ENCODE data around the gene CCDC197. TPM values are rescaled to one million over a fixed set of nuclear protein-coding genes. Genes with fewer than 3 reads are reported as not detected.

Gene CCDC197
- total and polyA plus RNA-seq, 4 donors = not detected

- TF ChIP-seq REST (IDR thresholded peaks at IDR 0.05) (no peak), FOXA2 (IDR thresholded peaks at IDR 0.05) (no peak), HNF4G (IDR thresholded peaks at IDR 0.05) (no peak), YY1 (IDR thresholded peaks at IDR 0.05) (no peak), JUND (IDR thresholded peaks at IDR 0.05) (no peak), GABPA (IDR thresholded peaks at IDR 0.05 in 1 of 2, conservative IDR thresholded peaks at IDR 0.05 in 1 of 2) (no peak)
Measured at GRCh38 chr14:94011795-94012194, 14.7 kb downstream of the CCDC197 start (continued).

GRCh38 chr14:94014382-94014781, 17.3 kb downstream of the CCDC197 start:
- no peaks in the 10 kb centered on the region for H3K27me3 ChIP-seq (ENCODE audit: control insufficient read depth in 4 of 4, insufficient read depth in 4 of 4, low read length in 3 of 4)
- H3K9me3 ChIP-seq (ENCODE audit: control insufficient read depth in 4 of 4, low read length in 3 of 4) = no peaks in the 10 kb centered on the region
- no peak for DNase-seq (ENCODE audit: low spot score)
- H3K4me1 ChIP-seq (ENCODE audit: control insufficient read depth in 4 of 4, insufficient read depth in 4 of 4, low read length in 3 of 4) = no peaks in the 10 kb centered on the region
- H3K36me3 ChIP-seq (ENCODE audit: control insufficient read depth in 4 of 4, insufficient read depth in 3 of 4, low read depth in 1 of 4, low read length in 3 of 4) = no peaks in the 10 kb centered on the region
- no peak overlapping the region for H3K4me3 ChIP-seq (ENCODE audit: low read depth in 1 of 3, low read length in 3 of 3)
- WGBS = 55% methylated on average over 6 of the region's 6 CpGs
- no peak for TF ChIP-seq FOXA2 (IDR thresholded peaks at IDR 0.05)
- TF ChIP-seq FOXA1 (IDR thresholded peaks at IDR 0.05) = no peak
- TF ChIP-seq RXRA (IDR thresholded peaks at IDR 0.05) = no peak
- TF ChIP-seq GABPA (IDR thresholded peaks at IDR 0.05 in 1 of 2, conservative IDR thresholded peaks at IDR 0.05 in 1 of 2) = no peak
- TF ChIP-seq YY1 (IDR thresholded peaks at IDR 0.05) = no peak
- TF ChIP-seq MAX (IDR thresholded peaks at IDR 0.05) = no peak
- no peak for TF ChIP-seq CTCF (IDR thresholded peaks at IDR 0.05; ENCODE audit: low read depth, low read length, missing input control)
- no peak overlapping the region for H3K9ac ChIP-seq (ENCODE audit: low read depth in 1 of 2, low read length in 2 of 2)
- no peak overlapping the region for H3K27ac ChIP-seq (ENCODE audit: low read depth in 1 of 2, low read length in 2 of 2)

GRCh38 chr14:94015223-94015622, 18.1 kb downstream of the CCDC197 start:
- no peaks in the 10 kb centered on the region for H3K36me3 ChIP-seq (ENCODE audit: control insufficient read depth in 4 of 4, insufficient read depth in 3 of 4, low read depth in 1 of 4, low read length in 3 of 4)
- H3K9me3 ChIP-seq (ENCODE audit: control insufficient read depth in 4 of 4, low read length in 3 of 4) = no peaks in the 10 kb centered on the region
- H3K27me3 ChIP-seq (ENCODE audit: control insufficient read depth in 4 of 4, insufficient read depth in 4 of 4, low read length in 3 of 4) = no peaks in the 10 kb centered on the region
- WGBS = 93% methylated on average over 2 of the region's 2 CpGs
- H3K9ac ChIP-seq (ENCODE audit: low read depth in 1 of 2, low read length in 2 of 2) = no peak overlapping the region
- TF ChIP-seq ATF3 (IDR thresholded peaks at IDR 0.05) = no peak
- TF ChIP-seq EGR1 (IDR thresholded peaks at IDR 0.05; ENCODE audit: low read depth in 2 of 2) = no peak
- no peak for TF ChIP-seq FOXA1 (IDR thresholded peaks at IDR 0.05)
- TF ChIP-seq CTCF (IDR thresholded peaks at IDR 0.05; ENCODE audit: low read depth, low read length, missing input control) = no peak
- TF ChIP-seq RAD21 (IDR thresholded peaks at IDR 0.05) = no peak
- no peak for TF ChIP-seq FOXA2 (IDR thresholded peaks at IDR 0.05)
- TF ChIP-seq SP1 (IDR thresholded peaks at IDR 0.05) = no peak
- no peak for TF ChIP-seq HNF4A (conservative IDR thresholded peaks at IDR 0.05)
- TF ChIP-seq GABPA (IDR thresholded peaks at IDR 0.05 in 1 of 2, conservative IDR thresholded peaks at IDR 0.05 in 1 of 2) = no peak
- TF ChIP-seq YY1 (IDR thresholded peaks at IDR 0.05) = no peak
- TF ChIP-seq RXRA (IDR thresholded peaks at IDR 0.05) = no peak
- no peak for TF ChIP-seq JUND (IDR thresholded peaks at IDR 0.05)
- TF ChIP-seq REST (IDR thresholded peaks at IDR 0.05) = no peak
- no peak for TF ChIP-seq MAX (IDR thresholded peaks at IDR 0.05)
- TF ChIP-seq NR2F2 (IDR thresholded peaks at IDR 0.05) = no peak
- no peak for TF ChIP-seq TAF1 (conservative IDR thresholded peaks at IDR 0.05)
- TF ChIP-seq HNF4G (IDR thresholded peaks at IDR 0.05) = no peak
- no peak overlapping the region for H3K4me3 ChIP-seq (ENCODE audit: low read depth in 1 of 3, low read length in 3 of 3)
- DNase-seq (ENCODE audit: low spot score) = no peak
- no peak overlapping the region for H3K27ac ChIP-seq (ENCODE audit: low read depth in 1 of 2, low read length in 2 of 2)
- H3K4me1 ChIP-seq (ENCODE audit: control insufficient read depth in 4 of 4, insufficient read depth in 4 of 4, low read length in 3 of 4) = no peaks in the 10 kb centered on the region
